Measurements from ENCODE around the gene OR6X1.

- TF ChIP-seq CTCF (IDR thresholded peaks at IDR 0.05), result no peak
- no peak for TF ChIP-seq EZH2 (IDR thresholded peaks at IDR 0.05; ENCODE audit: borderline replicate concordance, insufficient read depth, low read depth, low read length, poor library complexity, severe bottlenecking)
Observed at GRCh38 chr11:123757976-123758375, 3.7 kb upstream of the OR6X1 start.

All from B cell (primary cell).